Endometrial microvascular endothelial cells (primary cell): Measurements from ENCODE around the gene TRIM69. TPM values are rescaled to one million over a fixed set of nuclear protein-coding genes. Genes with fewer than 3 reads are reported as not detected.
"Not testable (repeated sequence)": the region's sequence is repeated elsewhere in the genome, so short reads cannot be mapped to it uniquely, and the experiment has no call there.

Source experiments
- in situ Hi-C: cut with HindIII; loops from 2 replicates; pipeline ENCODE4 v1.10.0; 2017; ENCODE audit warnings: low sequenced_read_pairs, low pct_unique_long_range_greater_than_20kb; ENCODE audit errors: inconsistent ontology term
- total RNA-seq: library from RNA; depleted of rRNA; stranded (reverse); fragments of >200 nt; gene quantifications from one replicate; pipeline ENCODE4 v1.2.3, GENCODE V29; 2015; ENCODE audit errors: inconsistent ontology term

TRIM69 gene
- total RNA-seq, 1 donor from 2014 or later = 21.7 TPM

- in situ Hi-C loops = no loop called here
These were observed 21.1 kb upstream of the TRIM69 start for GRCh38 chr15:44715142-44715796.

GRCh38 chr15:44715797-44716334 lies 20.5 kb upstream of the TRIM69 start:
- in situ Hi-C loops = no loop called here

DNA sequence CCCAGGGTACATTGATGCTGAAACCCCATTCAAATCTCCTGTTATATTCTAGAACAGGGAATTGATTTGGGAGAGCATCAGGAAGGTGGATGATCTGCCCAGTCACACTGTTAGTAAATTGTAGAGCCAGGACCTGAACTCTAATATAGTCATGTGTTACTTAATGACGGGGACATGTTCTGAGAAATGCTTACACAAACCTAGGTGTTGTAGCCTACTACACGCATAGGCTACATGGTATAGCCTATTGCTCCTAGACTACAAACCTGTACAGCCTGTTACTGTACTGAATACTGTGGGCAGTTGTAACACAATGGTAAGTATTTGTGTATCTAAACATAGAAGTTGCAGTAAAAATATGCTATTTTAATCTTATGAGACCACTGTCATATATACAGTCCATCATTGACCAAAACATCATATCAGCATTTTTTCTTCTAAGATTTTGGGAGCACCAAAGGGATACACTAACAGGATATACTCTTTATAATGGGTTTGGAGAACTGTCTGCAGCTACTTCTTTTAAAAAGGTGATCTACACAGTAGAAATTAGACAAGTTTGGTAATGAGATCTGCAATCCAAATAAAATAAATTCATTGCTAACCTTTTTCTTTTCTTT lies 19.2 kb upstream of the TRIM69 start:
- in situ Hi-C loops = no loop called here

DNA sequence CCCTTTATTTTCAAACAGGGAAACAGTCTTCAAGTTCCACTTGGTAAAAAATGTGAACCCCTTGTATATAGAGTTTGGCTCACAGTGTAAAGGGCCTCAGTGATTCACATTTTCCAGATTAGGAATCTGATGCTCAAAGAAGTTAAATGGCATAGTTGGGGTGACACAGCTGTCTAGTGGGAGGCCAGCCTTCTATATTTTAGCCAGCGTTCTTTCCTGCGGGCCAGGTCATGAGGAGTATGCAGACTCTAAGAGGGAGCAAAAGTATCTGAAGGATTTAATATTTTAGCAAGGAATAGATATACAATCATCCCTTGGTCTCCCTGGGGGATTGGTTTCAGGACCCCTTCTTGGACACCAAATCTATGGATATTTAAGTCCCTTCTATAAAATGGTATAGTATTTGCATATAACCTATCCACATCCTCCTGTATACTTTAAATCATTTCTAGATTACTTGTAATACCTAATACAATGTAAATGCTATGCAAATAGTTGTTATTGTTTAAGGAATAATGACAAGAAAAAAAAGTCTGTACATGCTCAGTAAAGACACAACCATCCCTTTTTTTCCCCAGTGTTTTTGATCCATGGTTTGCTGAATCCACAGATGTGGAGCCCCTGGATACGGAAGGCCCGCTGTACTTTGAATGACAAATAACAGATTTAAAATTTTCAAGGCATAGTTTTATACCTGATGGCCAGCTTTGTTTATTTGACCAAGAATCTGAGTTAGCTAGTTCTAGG lies 18.0 kb upstream of the TRIM69 start:
- in situ Hi-C loops = no loop called here

DNA sequence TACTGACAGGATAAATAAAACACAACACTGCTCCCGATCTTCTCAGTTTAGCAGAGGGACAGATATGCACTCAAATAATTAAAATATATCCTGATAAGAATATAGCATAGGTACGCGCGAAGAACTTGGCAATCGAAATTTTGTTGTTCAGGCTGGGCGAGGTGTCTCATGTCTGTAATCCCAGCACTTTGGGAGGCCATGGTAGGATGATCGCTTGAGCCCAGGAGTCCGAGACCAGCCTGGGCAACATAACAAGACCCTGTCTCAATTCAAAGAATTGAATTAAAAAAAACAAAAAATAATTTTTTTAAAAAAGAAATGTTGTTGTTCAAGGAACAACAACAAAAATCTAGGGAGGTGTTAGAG lies 17.4 kb upstream of the TRIM69 start:
- in situ Hi-C loops = no loop called here

DNA sequence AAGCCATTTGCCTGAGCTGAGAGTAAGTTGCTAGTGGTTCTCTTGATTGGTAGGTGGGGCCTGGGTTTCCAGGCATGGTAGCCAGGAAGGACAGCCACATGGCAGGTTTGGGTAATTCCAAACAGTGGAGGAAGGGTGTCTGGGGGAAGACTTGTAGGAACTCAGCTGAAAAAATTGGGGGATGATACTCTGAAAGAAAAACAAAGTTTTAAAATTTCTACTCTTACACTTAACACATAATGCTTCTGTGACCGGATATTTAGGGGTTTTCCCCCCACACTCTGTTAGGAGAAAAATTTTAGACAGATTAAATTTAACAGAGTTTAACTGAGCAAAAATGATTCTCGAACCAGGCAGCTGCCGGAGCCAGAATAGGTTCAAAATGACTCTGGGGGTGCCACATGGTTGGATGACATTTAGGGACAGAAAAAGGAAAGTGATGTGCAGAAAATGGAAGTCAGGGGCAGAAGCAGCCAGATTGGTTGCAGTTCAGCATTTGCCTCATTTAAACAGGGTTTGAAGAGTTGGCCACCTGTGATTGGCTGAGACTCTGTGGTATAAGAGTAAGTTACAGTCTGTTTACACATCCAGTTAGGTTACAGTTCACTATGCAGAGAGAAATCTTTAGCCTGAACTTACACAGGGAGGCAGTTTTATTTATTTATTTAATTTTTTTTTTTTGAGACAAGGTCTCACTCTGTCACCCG lies 16.9 kb upstream of the TRIM69 start:
- in situ Hi-C loops = no loop called here

GRCh38 chr15:44720000-44720435 lies 16.3 kb upstream of the TRIM69 start:
- in situ Hi-C loops = not testable (repeated sequence)

GRCh38 chr15:44720460-44721176 lies 15.7 kb upstream of the TRIM69 start:
- in situ Hi-C loops = no loop called here

DNA sequence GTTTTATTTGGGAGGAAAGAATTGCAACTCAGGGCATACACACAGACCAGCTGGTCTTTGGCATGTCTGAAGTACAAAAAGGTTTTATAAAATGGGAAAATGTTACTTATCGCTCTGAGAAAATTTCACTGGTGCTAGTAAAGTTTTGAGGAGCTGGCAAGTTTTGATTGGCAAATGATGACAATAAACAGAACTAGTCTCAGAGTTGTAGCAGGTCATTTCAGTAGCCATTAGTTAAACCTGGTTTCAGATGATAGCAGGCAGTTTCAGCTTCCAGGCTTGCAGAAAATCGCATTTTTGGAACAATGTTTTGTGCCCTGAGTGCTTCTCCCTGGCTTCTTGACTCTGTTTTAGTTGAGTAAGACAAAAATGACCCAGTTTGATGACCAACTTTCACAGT lies 14.3 kb upstream of the TRIM69 start:
- in situ Hi-C loops = no loop called here

- in situ Hi-C loops = no loop called here
These were observed 10.2 kb upstream of the TRIM69 start for GRCh38 chr15:44726136-44726535.

GRCh38 chr15:44726568-44727484 lies 9.5 kb upstream of the TRIM69 start:
- in situ Hi-C loops = no loop called here

- in situ Hi-C loops = no loop called here
These were observed 8.7 kb upstream of the TRIM69 start for GRCh38 chr15:44727485-44728231.

DNA sequence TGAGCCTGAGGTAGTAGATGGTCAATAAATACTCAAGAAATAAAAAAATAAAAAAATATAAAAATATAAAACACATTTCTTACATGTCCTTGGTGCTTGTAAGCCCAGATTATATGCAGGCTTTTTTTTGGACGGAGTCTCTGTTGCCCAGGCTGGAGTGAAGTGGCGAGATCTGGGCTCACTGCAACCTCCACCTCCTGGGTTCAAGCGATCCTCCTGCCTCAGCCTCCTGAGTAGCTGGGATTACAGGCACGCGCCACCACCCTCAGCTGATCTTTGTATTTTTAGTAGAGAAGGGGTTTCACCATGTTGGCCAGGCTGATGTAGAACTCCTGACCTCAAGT lies 8.1 kb upstream of the TRIM69 start:
- in situ Hi-C loops = not testable (repeated sequence)

- in situ Hi-C loops = no loop called here
These were observed 7.5 kb upstream of the TRIM69 start for GRCh38 chr15:44728576-44729407.

DNA sequence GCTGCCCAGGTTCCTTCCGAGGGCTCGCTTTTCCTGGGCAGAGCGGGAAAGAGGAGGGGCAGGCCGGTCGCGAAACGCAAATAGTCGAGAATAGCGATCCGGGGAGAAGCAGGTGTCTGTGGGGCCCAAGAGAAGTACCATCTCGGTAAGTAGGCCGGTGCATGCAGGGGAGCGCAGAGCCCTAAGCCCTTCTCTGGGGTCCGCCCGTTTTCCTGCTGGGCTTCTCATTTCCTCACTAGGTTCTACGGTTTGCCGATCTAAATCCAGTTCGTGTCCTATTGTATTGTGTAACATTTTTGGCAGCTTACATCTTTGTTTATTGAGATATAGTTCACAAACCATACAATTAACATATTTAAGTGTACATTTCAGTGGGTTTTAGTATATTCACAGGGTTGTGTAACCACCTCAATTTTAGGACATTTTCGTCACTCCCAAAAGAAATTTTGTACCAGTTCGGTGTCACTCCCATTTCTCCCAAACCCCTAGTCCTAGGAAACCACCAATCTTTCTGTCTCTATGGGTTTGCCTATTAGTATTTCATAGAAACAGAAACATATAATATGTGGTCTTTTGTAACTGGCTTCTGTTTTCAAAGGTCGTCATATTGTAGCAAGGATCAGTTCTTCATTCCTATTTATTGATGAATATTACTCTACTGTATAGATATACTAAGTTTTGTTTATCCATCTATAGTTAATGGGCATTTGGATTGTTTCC lies 6.8 kb upstream of the TRIM69 start:
- in situ Hi-C loops = loop anchor here (10.0 kb wide), 1 partner anchor 65 kb away; the partner anchor contains the start of gene SPG11
